Activated CD4-positive, alpha-beta T cell treated with anti-CD3 and anti-CD28 coated beads, Interleukin-2, amount 50 U/mL, for 16 hours (primary cell): ENCODE results near the gene ZNF771.
A peak's percentile ranks its signal among the peaks of the same experiment; 100 is the strongest.

Experiments
- DNase-seq: peaks from one replicate; pipeline ENCODE4 v3.0.0-alpha.2; 2020

The ZNF771 gene

GRCh38 chr16:30407102-30407803, at the start of gene ZNF771:
ZNF771 (plus strand) TSS chr16:30407606; CDS start chr16:30408054, 448 bp downstream.
- DNase-seq: peak; percentile 94

- DNase-seq: no peak
Measured at GRCh38 chr16:30357715-30358576, 49.5 kb upstream of the ZNF771 start.

- DNase-seq: no peak
Measured at GRCh38 chr16:30358577-30358936, 48.8 kb upstream of the ZNF771 start.

GRCh38 chr16:30358990-30359870, 48.2 kb upstream of the ZNF771 start:
- DNase-seq: no peak

GRCh38 chr16:30359871-30360170, 47.6 kb upstream of the ZNF771 start:
- no peak for DNase-seq

- no peak for DNase-seq
Measured at GRCh38 chr16:30361180-30361579, 46.2 kb upstream of the ZNF771 start.

- no peak for DNase-seq
Measured at GRCh38 chr16:30365200-30365599, 42.2 kb upstream of the ZNF771 start.

GRCh38 chr16:30366511-30366910, 40.9 kb upstream of the ZNF771 start:
- DNase-seq: no peak

- DNase-seq: no peak
Measured at GRCh38 chr16:30367349-30368009, 39.9 kb upstream of the ZNF771 start.

GRCh38 chr16:30368122-30368791, 39.1 kb upstream of the ZNF771 start:
- no peak for DNase-seq

GRCh38 chr16:30368792-30369090, 38.7 kb upstream of the ZNF771 start:
- DNase-seq: no peak

- DNase-seq: no peak
Measured at GRCh38 chr16:30369091-30369937, 38.1 kb upstream of the ZNF771 start.

- DNase-seq: no peak
Measured at GRCh38 chr16:30369938-30370455, 37.4 kb upstream of the ZNF771 start.

GRCh38 chr16:30370456-30371247, 36.8 kb upstream of the ZNF771 start, which contains the start of gene TBC1D10B:
TBC1D10B (minus strand) TSS chr16:30370494; CDS start chr16:30370183, 311 bp downstream.
- DNase-seq: peak; percentile 100

GRCh38 chr16:30371248-30371816, 36.1 kb upstream of the ZNF771 start:
- DNase-seq: no peak

GRCh38 chr16:30372038-30372712, 35.2 kb upstream of the ZNF771 start:
- DNase-seq: no peak

GRCh38 chr16:30372725-30373124, 34.7 kb upstream of the ZNF771 start:
- DNase-seq: no peak

GRCh38 chr16:30374538-30374937, 32.9 kb upstream of the ZNF771 start, which contains the start of gene MYL11:
MYL11 (plus strand) TSS chr16:30374802; CDS start chr16:30374858, 56 bp downstream.
- DNase-seq: no peak

- no peak for DNase-seq
Measured at GRCh38 chr16:30375864-30376263, 31.5 kb upstream of the ZNF771 start.
